Neuronal stem cell (in vitro differentiated cells): ENCODE measurements around the gene FHIT.

Source experiments
- DNase-seq: peaks from one replicate; pipeline ENCODE4 v3.0.0-alpha.2; 2013; ENCODE audit warnings: low spot score
- H2AFZ ChIP-seq: one replicate; pipeline ENCODE4 v1.6.1; 2013; ENCODE audit warnings: mild to moderate bottlenecking, low read length, inconsistent platforms
- H2AK5ac ChIP-seq: 2 replicates; pipeline ENCODE4 v1.6.1; 2013; ENCODE audit warnings: low read depth, mild to moderate bottlenecking, inconsistent platforms, low read length, moderate library complexity, mixed read lengths
- H2BK120ac ChIP-seq: 2 replicates; pipeline ENCODE4 v1.6.1; 2013; ENCODE audit warnings: low read depth, mild to moderate bottlenecking, inconsistent platforms, low read length, moderate library complexity, mixed read lengths
- H2BK12ac ChIP-seq: one replicate; pipeline ENCODE4 v1.6.1; 2013; ENCODE audit warnings: low read length, inconsistent platforms
- H2BK15ac ChIP-seq: 2 replicates; pipeline ENCODE4 v1.6.1; 2013; ENCODE audit warnings: mild to moderate bottlenecking, low read length, inconsistent platforms, mixed read lengths
- H2BK5ac ChIP-seq: one replicate; pipeline ENCODE4 v1.6.1; 2013; ENCODE audit warnings: inconsistent platforms, mild to moderate bottlenecking, low read length, moderate library complexity
- H3K14ac ChIP-seq: one replicate; pipeline ENCODE4 v1.6.1; 2013; ENCODE audit warnings: low read length, inconsistent platforms
- H3K18ac ChIP-seq: 2 replicates; pipeline ENCODE4 v1.6.1; 2013; ENCODE audit warnings: low read length, inconsistent platforms
- H3K23ac ChIP-seq: 2 replicates; pipeline ENCODE4 v1.6.1; 2013; ENCODE audit warnings: low read depth, mild to moderate bottlenecking, mixed read lengths, low read length, inconsistent platforms; ENCODE audit not compliant: poor library complexity
- H3K27ac ChIP-seq: replicated peaks from 3 replicates; pipeline ENCODE4 v1.5.1; 2013; ENCODE audit warnings: low read length, inconsistent platforms
- H3K27me3 ChIP-seq, 3 experiments: 2 replicates each; pipeline ENCODE4 v1.6.1; 2013; ENCODE audit warnings: low read length in 3 of 3, mild to moderate bottlenecking in 2 of 3, inconsistent platforms in 1 of 3, low read depth in 1 of 3, mixed read lengths in 1 of 3, moderate library complexity in 1 of 3; ENCODE audit not compliant: control insufficient read depth in 3 of 3, insufficient read depth in 3 of 3
- H3K36me3 ChIP-seq, 2 donors: replicated peaks in 1 of 2; 2 replicates each; pipeline ENCODE4 v1.6.1; 2013; ENCODE audit warnings: low read length in 2 of 2; ENCODE audit not compliant: control insufficient read depth in 2 of 2, insufficient read depth in 2 of 2
- H3K4ac ChIP-seq: 2 replicates; pipeline ENCODE4 v1.6.1; 2013; ENCODE audit warnings: inconsistent platforms, mild to moderate bottlenecking, low read length, moderate library complexity
- H3K4me1 ChIP-seq, 2 donors: 1 replicate in 1 of 2; 2 replicates in 1 of 2; pipeline ENCODE4 v1.6.1; 2013; ENCODE audit warnings: low read length in 2 of 2, low read depth in 1 of 2; ENCODE audit not compliant: control insufficient read depth in 2 of 2, insufficient read depth in 1 of 2
- H3K4me2 ChIP-seq: one replicate; pipeline ENCODE4 v1.6.1; 2013; ENCODE audit warnings: mild to moderate bottlenecking, low read length, inconsistent platforms; ENCODE audit not compliant: insufficient read depth, poor library complexity, severe bottlenecking
- H3K4me3 ChIP-seq, 2 donors: 2 replicates each; pipeline ENCODE4 v1.5.1; 2013; ENCODE audit warnings: low read length in 2 of 2, mild to moderate bottlenecking in 2 of 2, inconsistent platforms in 1 of 2, moderate library complexity in 1 of 2
- H3K79me1 ChIP-seq: one replicate; pipeline ENCODE4 v1.6.1; 2013; ENCODE audit warnings: low read depth, mild to moderate bottlenecking, inconsistent platforms, low read length, moderate library complexity
- H3K9ac ChIP-seq: one replicate; pipeline ENCODE4 v1.6.1; 2013; ENCODE audit warnings: mild to moderate bottlenecking, low read depth, low read length, inconsistent platforms; ENCODE audit not compliant: poor library complexity
- H3K9me3 ChIP-seq, 2 donors: replicated peaks in 1 of 2; 2 replicates each; pipeline versions ENCODE3 to v1.6.1; 2013; ENCODE audit warnings: low read length in 2 of 2, mild to moderate bottlenecking in 2 of 2, inconsistent platforms in 1 of 2, low read depth in 1 of 2, mixed read lengths in 1 of 2, moderate library complexity in 1 of 2; ENCODE audit not compliant: control insufficient read depth in 2 of 2, insufficient read depth in 1 of 2
- H4K8ac ChIP-seq: one replicate; pipeline ENCODE4 v1.6.1; 2013; ENCODE audit warnings: low read depth, mild to moderate bottlenecking, inconsistent platforms, low read length, moderate library complexity
- H4K91ac ChIP-seq: one replicate; pipeline ENCODE4 v1.6.1; 2013; ENCODE audit warnings: low read length, low read depth, mild to moderate bottlenecking, inconsistent platforms; ENCODE audit not compliant: poor library complexity
- WGBS, 2 donors: extraction: QIAGEN DNeasy Blood & Tissue Kit; methylation state at CpG; one replicate each; pipeline ENCODE4 v1.1.7; 2013; ENCODE audit warnings: missing lambda C conversion rate in 2 of 2, mixed read lengths in 1 of 2; ENCODE audit not compliant: insufficient read length in 2 of 2, insufficient replicate concordance in 1 of 2; ENCODE audit errors: extremely low coverage in 2 of 2; 5-methylcytosine and 5-hydroxymethylcytosine counted together

Gene FHIT

GRCh38 chr3:60512506-60512905, 738.7 kb downstream of the FHIT start:
- no peak for DNase-seq
- H3K79me1 ChIP-seq: no peaks in the 10 kb centered on the region
- WGBS, 2 donors: no CpG with 5 or more reads among the region's 1 CpG
- H3K4me1 ChIP-seq: no peaks in the 10 kb centered on the region
- no peak overlapping the region for H4K91ac ChIP-seq
- no peak overlapping the region for H4K8ac ChIP-seq
- no peak overlapping the region for H3K14ac ChIP-seq
- H3K18ac ChIP-seq: no peak overlapping the region
- H3K4me3 ChIP-seq: no peak overlapping the region
- no peak overlapping the region for H3K23ac ChIP-seq
- no peak overlapping the region for H3K4ac ChIP-seq
- H2AK5ac ChIP-seq: no peak overlapping the region
- H2BK12ac ChIP-seq: no peak overlapping the region
- no peak overlapping the region for H2AFZ ChIP-seq
- no peak overlapping the region for H3K4me2 ChIP-seq
- no peaks in the 10 kb centered on the region for H3K27me3 ChIP-seq
- no peak overlapping the region for H3K9ac ChIP-seq
- H2BK120ac ChIP-seq: no peak overlapping the region
- H3K27ac ChIP-seq: no peak overlapping the region
- H2BK5ac ChIP-seq: no peak overlapping the region
- no peak overlapping the region for H2BK15ac ChIP-seq
- no peaks in the 10 kb centered on the region for H3K9me3 ChIP-seq
- H3K36me3 ChIP-seq: no peaks in the 10 kb centered on the region

GRCh38 chr3:60509471-60509870, 741.8 kb downstream of the FHIT start:
- no CpG with 5 or more reads among the region's 2 CpGs for WGBS, 2 donors
- peaks cover 0 to 2% of the 10 kb centered on the region in 2 donors for H3K9me3 ChIP-seq

DNA sequence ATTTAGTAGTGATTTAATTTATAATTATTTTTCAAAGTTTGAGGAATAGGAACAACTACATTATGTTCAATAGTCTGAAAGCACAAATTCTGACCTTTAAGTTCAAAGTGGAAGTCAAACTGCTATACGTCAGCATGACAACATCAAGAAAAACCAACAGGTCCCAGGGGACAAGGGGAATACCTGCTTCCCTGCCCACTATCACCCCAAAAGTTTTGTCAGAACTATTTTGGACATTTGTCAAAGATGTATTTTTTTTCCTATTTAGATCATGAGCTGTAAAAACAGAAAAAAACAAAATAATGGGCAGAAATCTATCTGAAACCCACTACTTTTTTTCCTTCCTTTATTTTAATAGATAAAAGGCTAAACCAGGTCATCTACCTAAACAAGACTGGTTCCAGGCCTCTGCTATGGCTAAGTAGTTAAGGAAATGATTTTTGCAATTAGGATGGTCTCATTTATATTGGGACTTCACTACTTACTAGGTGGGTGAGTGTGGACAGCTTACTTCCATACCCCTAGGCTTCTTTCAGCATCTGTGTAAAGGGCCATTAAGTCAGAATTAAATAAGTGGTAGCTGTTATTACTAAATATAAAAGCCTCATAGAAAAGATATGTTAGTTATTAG, 746.3 kb downstream of the FHIT start:
- Histone ChIP-seq H2BK5ac (no peak overlapping the region), H3K27ac (no peak overlapping the region), H2BK12ac (no peak overlapping the region), H3K79me1 (no peaks in the 10 kb centered on the region), H3K9ac (no peak overlapping the region), H3K4ac (no peak overlapping the region), H4K8ac (no peak overlapping the region), H3K36me3 (no peaks in the 10 kb centered on the region), H3K27me3 (no peaks in the 10 kb centered on the region), H3K4me3 (no peak overlapping the region), H3K23ac (no peak overlapping the region), H2AFZ (no peak overlapping the region), H3K4me1 (no peaks in the 10 kb centered on the region), H3K4me2 (no peak overlapping the region), H2BK15ac (no peak overlapping the region), H3K14ac (no peak overlapping the region), H3K9me3 (peaks cover 0 to 2% of the 10 kb centered on the region in 2 donors), H3K18ac (no peak overlapping the region), H2BK120ac (no peak overlapping the region), H2AK5ac (no peak overlapping the region), H4K91ac (no peak overlapping the region)
- WGBS, 2 donors: no CpG with 5 or more reads among the region's 1 CpG
- no peak for DNase-seq

More at GRCh38 chr3:60509471-60509870, 741.8 kb downstream of the FHIT start:
- H3K23ac ChIP-seq: no peak overlapping the region
- H2BK5ac ChIP-seq: no peak overlapping the region
- no peak for DNase-seq
- H3K4ac ChIP-seq: no peak overlapping the region
- no peak overlapping the region for H3K4me2 ChIP-seq
- H2AK5ac ChIP-seq: no peak overlapping the region
- H3K9ac ChIP-seq: no peak overlapping the region
- H4K8ac ChIP-seq: no peak overlapping the region
- H3K18ac ChIP-seq: no peak overlapping the region
- no peaks in the 10 kb centered on the region for H3K27me3 ChIP-seq
- no peak overlapping the region for H2BK15ac ChIP-seq
- no peak overlapping the region for H2BK120ac ChIP-seq
- no peaks in the 10 kb centered on the region for H3K4me1 ChIP-seq
- H2AFZ ChIP-seq: no peak overlapping the region
- no peak overlapping the region for H3K14ac ChIP-seq
- no peak overlapping the region for H3K4me3 ChIP-seq
- no peaks in the 10 kb centered on the region for H3K36me3 ChIP-seq
- no peak overlapping the region for H2BK12ac ChIP-seq
- no peak overlapping the region for H3K27ac ChIP-seq
- no peak overlapping the region for H4K91ac ChIP-seq
- H3K79me1 ChIP-seq: no peaks in the 10 kb centered on the region

GRCh38 chr3:60501314-60501713, 749.9 kb downstream of the FHIT start:
- Histone ChIP-seq H3K4me3 (no peak overlapping the region), H3K14ac (no peak overlapping the region), H2AK5ac (no peak overlapping the region), H3K79me1 (no peaks in the 10 kb centered on the region), H3K4me1 (no peaks in the 10 kb centered on the region), H3K4me2 (no peak overlapping the region), H2BK5ac (no peak overlapping the region), H3K18ac (no peak overlapping the region), H3K9me3 (no peaks in the 10 kb centered on the region), H3K23ac (no peak overlapping the region), H2BK12ac (no peak overlapping the region), H3K9ac (no peak overlapping the region), H3K4ac (no peak overlapping the region), H3K36me3 (no peaks in the 10 kb centered on the region), H3K27me3 (no peaks in the 10 kb centered on the region), H3K27ac (no peak overlapping the region), H2BK15ac (no peak overlapping the region), H2BK120ac (no peak overlapping the region), H2AFZ (no peak overlapping the region), H4K91ac (no peak overlapping the region), H4K8ac (no peak overlapping the region)
- WGBS, 2 donors: no CpG with 5 or more reads among the region's 6 CpGs
- no peak for DNase-seq
